GM04504 (cell line): ENCODE results near the gene PHF1.

ENCODE experiments used
- DNase-seq: peaks from one replicate; pipeline ENCODE4 v3.0.0-alpha.2; 2012; ENCODE audit warnings: low read depth

The PHF1 gene

GRCh38 chr6:33458676-33459075, 47.9 kb downstream of the PHF1 start:
- no peak for DNase-seq

DNA sequence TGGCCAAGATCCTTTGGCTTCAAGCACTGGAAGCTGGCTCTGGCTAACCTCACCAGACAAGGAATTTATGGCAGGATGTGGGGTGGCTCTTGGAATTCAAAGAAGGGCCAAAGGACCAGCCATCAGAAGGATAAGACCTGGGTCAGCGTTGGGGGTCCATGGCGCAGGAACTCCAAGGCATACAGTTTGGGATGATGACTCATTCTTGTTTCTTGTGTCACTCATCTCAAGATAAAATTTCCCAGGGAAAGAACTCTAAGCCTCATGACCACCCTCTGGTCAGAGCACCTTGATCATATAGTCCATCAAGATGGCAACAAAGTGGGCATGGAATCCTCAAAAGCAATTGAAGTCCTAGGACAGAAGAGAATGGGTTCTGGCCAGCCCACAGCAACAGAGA, 48.4 kb downstream of the PHF1 start:
- DNase-seq = no peak
